Keratinocyte (primary cell): ENCODE results near the gene PRR14L. TPM values are rescaled to one million over a fixed set of nuclear protein-coding genes. Genes with fewer than 3 reads are reported as not detected.
"Not testable (repeated sequence)": the region's sequence is repeated elsewhere in the genome, so short reads cannot be mapped to it uniquely, and the experiment has no call there.

Source experiments
- DNase-seq: peaks from one replicate; pipeline ENCODE4 v3.0.0-alpha.2; 2011; ENCODE audit warnings: low read depth, missing footprints, low spot score
- FAIRE-seq: peaks from 2 replicates; lab custom pipeline; 2011; peaks lifted over from hg19 to GRCh38; lab: Jason Lieb, UNC
- H2AFZ ChIP-seq: 2 replicates; pipeline ENCODE4 v1.6.0; 2012; ENCODE audit warnings: low read length, control low read depth, inconsistent platforms; ENCODE audit not compliant: control insufficient read depth
- H3K27ac ChIP-seq: 2 replicates; pipeline ENCODE4 v1.5.1; 2011; ENCODE audit warnings: low read length; ENCODE audit not compliant: control insufficient read depth, insufficient read depth
- H3K27me3 ChIP-seq: 3 replicates; pipeline ENCODE4 v1.6.0; 2011; ENCODE audit warnings: low read length; ENCODE audit not compliant: control insufficient read depth, insufficient read depth; ENCODE audit errors: extremely low read depth
- H3K36me3 ChIP-seq, 2 experiments: 2 replicates in 1 of 2; 3 replicates in 1 of 2; pipeline ENCODE4 v1.5.1; 2011; ENCODE audit warnings: low read length in 2 of 2, mild to moderate bottlenecking in 1 of 2; ENCODE audit not compliant: control insufficient read depth in 2 of 2, insufficient read depth in 2 of 2; ENCODE audit errors: extremely low read depth in 1 of 2
- H3K4me1 ChIP-seq: 3 replicates; pipeline ENCODE4 v1.5.1; 2011; ENCODE audit warnings: low read length; ENCODE audit not compliant: control insufficient read depth, insufficient read depth; ENCODE audit errors: extremely low read depth
- H3K4me2 ChIP-seq: 3 replicates; pipeline ENCODE4 v1.6.0; 2011; ENCODE audit warnings: low read depth, low read length; ENCODE audit not compliant: control insufficient read depth, insufficient read depth; ENCODE audit errors: extremely low read depth
- H3K4me3 ChIP-seq, 3 experiments: fragments of 200-600 bp in 1 of 3; sonication (generic) in 1 of 3; 2 replicates in 2 of 3; 3 replicates in 1 of 3; pipeline ENCODE4 v1.5.1; 2011 to 2016; ENCODE audit warnings: low read length in 3 of 3, mild to moderate bottlenecking in 3 of 3, control low read depth in 2 of 3, inconsistent platforms in 1 of 3, low read depth in 1 of 3, mixed read lengths in 1 of 3, mixed run types in 1 of 3, moderate library complexity in 1 of 3; ENCODE audit not compliant: control insufficient read depth in 2 of 3, insufficient read depth in 2 of 3; ENCODE audit errors: extremely low read depth in 1 of 3
- H3K79me2 ChIP-seq: 2 replicates; pipeline ENCODE4 v1.6.0; 2012; ENCODE audit warnings: low read length; ENCODE audit not compliant: control insufficient read depth, insufficient read depth
- H3K9ac ChIP-seq: 3 replicates; pipeline ENCODE4 v1.6.0; 2011; ENCODE audit warnings: low read length; ENCODE audit not compliant: control insufficient read depth, insufficient read depth; ENCODE audit errors: extremely low read depth
- H3K9me1 ChIP-seq: 3 replicates; pipeline ENCODE4 v1.6.0; 2011; ENCODE audit warnings: low read length; ENCODE audit not compliant: control insufficient read depth, insufficient read depth; ENCODE audit errors: extremely low read depth
- H3K9me3 ChIP-seq: 2 replicates; pipeline ENCODE4 v1.5.1; 2012; ENCODE audit warnings: low read depth, low read length; ENCODE audit not compliant: control insufficient read depth
- H4K20me1 ChIP-seq: 3 replicates; pipeline ENCODE4 v1.6.0; 2011; ENCODE audit warnings: low read length; ENCODE audit not compliant: control insufficient read depth, insufficient read depth; ENCODE audit errors: extremely low read depth
- EZH2 ChIP-seq: IDR thresholded peaks from one replicate; pipeline ENCODE4 v1.6.1; 2012; ENCODE audit warnings: inconsistent platforms, mild to moderate bottlenecking, low read length, moderate library complexity
- dilution Hi-C: fragments of 300-500 bp; cut with MboI; formaldehyde crosslinking; loops from one replicate; pipeline ENCODE4 v1.7.0; 2020; ENCODE audit warnings: low sequenced_read_pairs; ENCODE audit not compliant: extremely low pct_ligation_motif_present
- polyA plus RNA-seq, 5 experiments: library from polyadenylated mRNA; depleted of rRNA in 3 of 5; stranded (reverse) in 3 of 5; stranded (forward) in 1 of 5; unstranded in 1 of 5; fragments of >200 nt; gene quantifications; 1 replicate in 1 of 5; 2 replicates in 3 of 5; 3 replicates in 1 of 5; pipeline versions ENCODE4 v1.2.1 to v1.2.3, GENCODE V29; 2011 to 2012; ENCODE audit warnings: missing spikeins in 2 of 5, low read depth in 1 of 5, low replicate concordance in 1 of 5
- TF ChIP-seq, protein P1 (sequence below), 3 experiments: IDR thresholded peaks in 1 of 3; conservative IDR thresholded peaks in 1 of 3; optimal IDR thresholded peaks in 1 of 3; 2 replicates in 2 of 3; 3 replicates in 1 of 3; pipeline versions ENCODE3 to v1.5.1; 2011; ENCODE audit warnings: low read length in 3 of 3, mild to moderate bottlenecking in 3 of 3, moderate library complexity in 2 of 3, control low read depth in 1 of 3, inconsistent platforms in 1 of 3; ENCODE audit not compliant: insufficient read depth in 2 of 3; ENCODE audit errors: extremely low read depth in 1 of 3

The PRR14L gene
- polyA plus RNA-seq, 1 donor (not counting 4 experiments of a cell fraction or from before 2014, with no cell fraction given) = 13.6 TPM

GRCh38 chr22:31707519-31707918, 42.4 kb downstream of the PRR14L start:
- Histone ChIP-seq H3K9me1 (no peaks in the 10 kb centered on the region), H3K4me2 (no peak overlapping the region), H2AFZ (no peak overlapping the region), H3K4me1 (no peaks in the 10 kb centered on the region), H3K79me2 (peaks cover 2% of the 10 kb centered on the region), H3K9me3 (no peaks in the 10 kb centered on the region), H3K9ac (no peak overlapping the region), H4K20me1 (no peaks in the 10 kb centered on the region), H3K36me3 (peaks cover 19 to 21% of the 10 kb centered on the region in 2 experiments), H3K4me3 (no peak overlapping the region), H3K27ac (no peak overlapping the region), H3K27me3 (no peaks in the 10 kb centered on the region)
- DNase-seq (no peak), FAIRE-seq (no peak)
- TF ChIP-seq, protein P1, sequence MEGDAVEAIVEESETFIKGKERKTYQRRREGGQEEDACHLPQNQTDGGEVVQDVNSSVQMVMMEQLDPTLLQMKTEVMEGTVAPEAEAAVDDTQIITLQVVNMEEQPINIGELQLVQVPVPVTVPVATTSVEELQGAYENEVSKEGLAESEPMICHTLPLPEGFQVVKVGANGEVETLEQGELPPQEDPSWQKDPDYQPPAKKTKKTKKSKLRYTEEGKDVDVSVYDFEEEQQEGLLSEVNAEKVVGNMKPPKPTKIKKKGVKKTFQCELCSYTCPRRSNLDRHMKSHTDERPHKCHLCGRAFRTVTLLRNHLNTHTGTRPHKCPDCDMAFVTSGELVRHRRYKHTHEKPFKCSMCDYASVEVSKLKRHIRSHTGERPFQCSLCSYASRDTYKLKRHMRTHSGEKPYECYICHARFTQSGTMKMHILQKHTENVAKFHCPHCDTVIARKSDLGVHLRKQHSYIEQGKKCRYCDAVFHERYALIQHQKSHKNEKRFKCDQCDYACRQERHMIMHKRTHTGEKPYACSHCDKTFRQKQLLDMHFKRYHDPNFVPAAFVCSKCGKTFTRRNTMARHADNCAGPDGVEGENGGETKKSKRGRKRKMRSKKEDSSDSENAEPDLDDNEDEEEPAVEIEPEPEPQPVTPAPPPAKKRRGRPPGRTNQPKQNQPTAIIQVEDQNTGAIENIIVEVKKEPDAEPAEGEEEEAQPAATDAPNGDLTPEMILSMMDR (optimal IDR thresholded peaks at IDR 0.05 in 1 of 3, IDR thresholded peaks at IDR 0.05 in 1 of 3, conservative IDR thresholded peaks at IDR 0.05 in 1 of 3; ENCODE audit: extremely low read depth in 1 of 3, insufficient read depth in 2 of 3, low read length in 3 of 3) = no peak
- no peak for TF ChIP-seq EZH2
- dilution Hi-C loops = no loop called here

DNA sequence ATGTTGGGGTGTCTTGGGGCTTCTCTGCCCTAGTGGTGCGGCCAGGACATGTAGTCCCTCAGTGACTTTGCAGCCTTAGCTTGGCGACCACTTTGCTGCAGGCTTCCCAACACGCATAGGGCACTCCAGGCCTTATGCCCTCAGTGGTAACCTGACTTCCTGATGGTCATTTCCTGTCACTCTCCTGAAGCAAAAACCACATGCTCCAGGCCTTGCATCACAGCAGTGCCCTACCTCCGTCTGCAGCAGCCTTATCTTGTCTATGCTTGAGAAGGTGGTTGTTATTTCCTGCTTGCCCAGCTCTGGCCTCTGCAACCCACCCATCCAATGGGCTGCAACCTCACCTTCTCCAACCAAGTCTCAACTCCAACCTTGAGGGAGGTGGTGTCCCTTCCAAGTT, 54.5 kb downstream of the PRR14L start:
- Histone ChIP-seq H2AFZ (no peak overlapping the region), H3K27ac (no peak overlapping the region), H3K4me2 (no peak overlapping the region), H3K9ac (no peak overlapping the region), H4K20me1 (no peaks in the 10 kb centered on the region), H3K4me3 (no peak overlapping the region), H3K9me1 (no peaks in the 10 kb centered on the region), H3K9me3 (no peaks in the 10 kb centered on the region), H3K36me3 (peaks cover 3 to 12% of the 10 kb centered on the region in 2 experiments), H3K4me1 (no peaks in the 10 kb centered on the region), H3K27me3 (no peaks in the 10 kb centered on the region), H3K79me2 (no peaks in the 10 kb centered on the region)
- TF ChIP-seq, protein P1 (optimal IDR thresholded peaks at IDR 0.05 in 1 of 3, IDR thresholded peaks at IDR 0.05 in 1 of 3, conservative IDR thresholded peaks at IDR 0.05 in 1 of 3; ENCODE audit: extremely low read depth in 1 of 3, insufficient read depth in 2 of 3, low read length in 3 of 3) = no peak
- TF ChIP-seq EZH2 = no peak
- no peak for DNase-seq
- FAIRE-seq = no peak
- dilution Hi-C loops = no loop called here

- H3K4me2 ChIP-seq, H3K4me1 ChIP-seq, DNase-seq, FAIRE-seq, H3K27ac ChIP-seq, H2AFZ ChIP-seq, H3K9me1 ChIP-seq, dilution Hi-C loops, H3K9me3 ChIP-seq, H4K20me1 ChIP-seq, H3K27me3 ChIP-seq, H3K4me3 ChIP-seq, H3K9ac ChIP-seq, H3K79me2 ChIP-seq: not testable (repeated sequence)
- H3K36me3 ChIP-seq = peaks cover 3 to 16% of the 10 kb centered on the region in 2 experiments
Measured at GRCh38 chr22:31694046-31694445, 55.9 kb downstream of the PRR14L start.
